PC-3 (cell line): ENCODE measurements around the gene BAG3. TPM values are rescaled to one million over a fixed set of nuclear protein-coding genes. Genes with fewer than 3 reads are reported as not detected.

Source experiments
- ATAC-seq: fragments of 200-7000 bp; cut with Tn5 transposase; 2 replicates; pipeline ENCODE4 v1.9.1; 2020; ENCODE audit warnings: mild to moderate bottlenecking, moderate library complexity
- BruUV-seq: library from RNA; stranded (reverse); fragments of 400-500 nt; replicated peaks from 2 replicates; lab custom pipeline; 2021; lab: Mats Ljungman, UMichigan
- CTCF ChIA-PET: fragments of 300-600 bp; sonication (Branson Sonifier 250); formaldehyde crosslinking; loops from one replicate; lab custom pipeline; 2022; ENCODE audit warnings: antibody characterized with exemption; lab: Charles Lee
- POLR2A ChIA-PET: fragments of 300-600 bp; sonication (Branson Sonifier 250); formaldehyde crosslinking; loops from one replicate; lab custom pipeline; 2022; ENCODE audit warnings: antibody characterized with exemption; ENCODE audit not compliant: unreplicated experiment; lab: Charles Lee
- DNase-seq: peaks from one replicate; pipeline ENCODE4 v3.0.0-alpha.2; 2015
- H2AFZ ChIP-seq: fragments of 300-600 bp; sonication (generic); 2 replicates; pipeline ENCODE4 v1.6.0; 2016; ENCODE audit warnings: antibody characterized with exemption, low read length
- H3F3A ChIP-seq: fragments of 300-600 bp; sonication (generic); one replicate; pipeline ENCODE4 v1.6.0; 2017; ENCODE audit warnings: antibody characterized with exemption, low read length, control low read depth, mild to moderate bottlenecking; ENCODE audit not compliant: unreplicated experiment
- H3K27ac ChIP-seq: fragments of 300-600 bp; sonication (generic); 2 replicates; pipeline ENCODE4 v1.5.1; 2016; ENCODE audit warnings: mild to moderate bottlenecking, low read length
- H3K27me3 ChIP-seq: fragments of 300-600 bp; sonication (generic); 2 replicates; pipeline ENCODE4 v1.6.1; 2016; ENCODE audit warnings: low read length, mixed read lengths
- H3K36me3 ChIP-seq: fragments of 300-600 bp; sonication (generic); 2 replicates; pipeline ENCODE4 v1.6.1; 2016; ENCODE audit warnings: low read depth, mixed run types, low read length, mixed read lengths
- H3K4me1 ChIP-seq: fragments of 300-600 bp; sonication (generic); 2 replicates; pipeline ENCODE4 v1.5.1; 2016; ENCODE audit warnings: low read length; ENCODE audit not compliant: insufficient read depth
- H3K4me2 ChIP-seq: fragments of 300-600 bp; sonication (generic); 2 replicates; pipeline ENCODE4 v1.6.0; 2016; ENCODE audit warnings: low read length
- H3K4me3 ChIP-seq: fragments of 300-600 bp; sonication (generic); 2 replicates; pipeline ENCODE4 v1.5.1; 2016; ENCODE audit warnings: mild to moderate bottlenecking, low read length, mixed read lengths
- H3K79me2 ChIP-seq: fragments of 300-600 bp; sonication (generic); 2 replicates; pipeline ENCODE4 v1.6.1; 2017; ENCODE audit warnings: low read length, mixed read lengths
- H3K9ac ChIP-seq: fragments of 300-600 bp; sonication (generic); 2 replicates; pipeline ENCODE4 v1.6.0; 2016; ENCODE audit warnings: mild to moderate bottlenecking, low read length
- H3K9me2 ChIP-seq: fragments of 300-600 bp; sonication (generic); replicated peaks from 2 replicates; pipeline ENCODE4 v1.6.1; 2016; ENCODE audit warnings: mixed run types, low read length, mixed read lengths
- H3K9me3 ChIP-seq: fragments of 300-600 bp; sonication (generic); 2 replicates; pipeline ENCODE4 v1.6.1; 2016; ENCODE audit warnings: low read length, mixed read lengths
- H4K20me1 ChIP-seq: fragments of 300-600 bp; sonication (generic); 2 replicates; pipeline ENCODE4 v1.6.1; 2016; ENCODE audit warnings: low read length, mixed read lengths
- CTCF ChIP-seq: fragments of 300-600 bp; sonication (generic); conservative IDR thresholded peaks from 2 replicates; pipeline ENCODE4 v1.5.1; 2017; ENCODE audit warnings: antibody characterized with exemption, low read depth, mild to moderate bottlenecking, low read length
- EZH2 ChIP-seq: fragments of 300-600 bp; sonication (generic); IDR thresholded peaks from one replicate; pipeline ENCODE4 v1.6.1; 2017; ENCODE audit warnings: antibody characterized with exemption, mild to moderate bottlenecking, low read length; ENCODE audit not compliant: unreplicated experiment
- EZH2phosphoT487 ChIP-seq: fragments of 300-600 bp; sonication (generic); IDR thresholded peaks from 2 replicates; pipeline ENCODE4 v1.6.1; 2018; ENCODE audit warnings: mild to moderate bottlenecking, antibody characterized with exemption, low read length, borderline replicate concordance
- intact Hi-C: fragments of 100-400 bp; cut with micrococcal nuclease; formaldehyde crosslinking; loops from 2 replicates; pipeline ENCODE4 v1.9.0; 2023
- total RNA-seq: library from RNA; depleted of rRNA; stranded (reverse); fragments of >200 nt; gene quantifications from 2 replicates; pipeline ENCODE4 v1.2.3, GENCODE V29; 2014

The BAG3 gene
- total RNA-seq, 1 experiment from 2014 or later = 47.1 TPM

DNA sequence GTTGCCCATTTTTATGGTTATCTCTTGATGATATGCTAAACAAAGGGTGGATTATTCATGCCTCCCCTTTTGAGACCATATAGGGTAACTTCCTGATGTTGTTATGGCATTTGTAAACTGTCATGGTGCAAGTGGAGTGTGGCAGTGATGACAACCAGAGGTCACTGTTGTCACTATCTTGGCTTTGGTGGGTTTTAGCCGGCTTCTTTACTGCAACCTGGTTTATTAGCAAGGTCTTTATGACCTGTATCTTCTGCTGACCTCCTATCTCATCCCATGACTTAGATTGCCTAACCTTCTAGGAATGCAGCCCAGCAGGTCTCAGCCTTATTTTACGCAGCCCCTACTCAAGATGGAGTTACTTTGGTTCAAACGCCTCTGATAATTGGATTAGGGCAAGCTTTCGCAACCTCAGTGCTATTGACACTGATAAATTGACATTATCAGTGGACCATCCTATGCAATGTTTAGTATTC is 36.9 kb downstream of the BAG3 start:
- Histone ChIP-seq H2AFZ (no peak overlapping the region), H3K27ac (peak overlapping the region; percentile 98), H3K4me2 (no peak overlapping the region), H3K9ac (peak overlapping the region; percentile 86; the same call in 1 of the 2 replicates), H3K36me3 (no peaks in the 10 kb centered on the region), H4K20me1 (no peaks in the 10 kb centered on the region), H3K9me2 (no peaks in the 10 kb centered on the region), H3F3A (no peaks in the 10 kb centered on the region), H3K27me3 (no peaks in the 10 kb centered on the region), H3K4me3 (no peak overlapping the region), H3K79me2 (no peaks in the 10 kb centered on the region), H3K4me1 (peaks cover 20% of the 10 kb centered on the region), H3K9me3 (no peaks in the 10 kb centered on the region)
- ChIA-PET POLR2A (interaction anchor here (0.5 to 1.4 kb wide), 2 partner anchors 34 to 38 kb away, joined by 4 read pairs; partner anchors contain the start of gene INPP5F), CTCF (interaction anchor here (1.4 kb wide), 1 partner anchor 80 kb away, joined by 7 read pairs; no protein-coding TSS in a partner anchor)
- DNase-seq = no peak
- no peak for TF ChIP-seq EZH2
- TF ChIP-seq CTCF = no peak
- no peak for TF ChIP-seq EZH2phosphoT487
- intact Hi-C loops = loop anchor here (5.0 kb wide), 2 partner anchors 169 to 184 kb away; partner anchors contain the start of gene MCMBP
- no peak for ATAC-seq
- BruUV-seq = no TSS peak

DNA sequence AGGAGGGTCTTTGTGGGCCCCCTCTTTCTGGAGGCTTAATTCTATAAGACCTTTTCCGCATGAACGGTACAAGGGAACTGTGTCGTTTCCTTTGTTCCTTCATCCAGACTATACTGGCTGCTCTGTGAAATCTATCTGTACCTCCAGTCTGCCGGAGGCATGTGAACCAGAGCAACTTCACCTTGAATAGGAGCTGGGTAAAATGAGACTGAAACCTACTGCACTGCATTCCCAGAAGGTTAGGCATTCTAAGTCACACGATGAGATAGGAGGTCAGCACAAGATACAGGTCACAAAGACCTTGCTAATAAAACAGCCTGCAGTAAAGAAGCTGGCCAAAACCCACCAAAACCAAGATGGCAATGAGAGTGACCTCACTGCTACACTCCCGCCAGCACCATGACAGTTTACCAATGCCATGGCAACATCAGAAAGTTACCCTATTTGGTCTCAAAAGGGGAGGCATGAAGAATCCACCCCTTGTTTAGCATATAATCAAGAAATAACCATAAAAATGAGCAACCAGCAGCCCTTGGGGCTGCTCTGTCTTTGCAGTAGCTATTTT is 37.9 kb downstream of the BAG3 start:
- no peak overlapping the region for H3K4me2 ChIP-seq
- BruUV-seq = no TSS peak
- no peaks in the 10 kb centered on the region for H3K9me2 ChIP-seq
- no peak overlapping the region for H2AFZ ChIP-seq
- ATAC-seq (no peak), DNase-seq (no peak)
- no peak overlapping the region for H3K9ac ChIP-seq
- intact Hi-C loops = loop anchor here (5.0 kb wide), 2 partner anchors 168 to 183 kb away; partner anchors contain the start of gene MCMBP
- H3K4me1 ChIP-seq = peaks cover 20% of the 10 kb centered on the region
- ChIA-PET POLR2A (no interaction called here), CTCF (no interaction called here)
- TF ChIP-seq EZH2 = no peak
- no peak for TF ChIP-seq EZH2phosphoT487
- TF ChIP-seq CTCF = no peak
- no peak overlapping the region for H3K4me3 ChIP-seq
- H3K79me2 ChIP-seq = no peaks in the 10 kb centered on the region
- H4K20me1 ChIP-seq = no peaks in the 10 kb centered on the region
- H3K36me3 ChIP-seq = no peaks in the 10 kb centered on the region
- no peak overlapping the region for H3K27ac ChIP-seq
- no peaks in the 10 kb centered on the region for H3K9me3 ChIP-seq
- H3F3A ChIP-seq = no peaks in the 10 kb centered on the region
- H3K27me3 ChIP-seq = no peaks in the 10 kb centered on the region

- H3K27me3 ChIP-seq = no peaks in the 10 kb centered on the region
- no TSS peak for BruUV-seq
- TF ChIP-seq CTCF (no peak), EZH2 (no peak), EZH2phosphoT487 (no peak)
- no peaks in the 10 kb centered on the region for H3K9me2 ChIP-seq
- H3K27ac ChIP-seq = no peak overlapping the region
- ChIA-PET CTCF (no interaction called here), POLR2A (no interaction called here)
- ATAC-seq = no peak
- H4K20me1 ChIP-seq = no peaks in the 10 kb centered on the region
- no peaks in the 10 kb centered on the region for H3K79me2 ChIP-seq
- no peak overlapping the region for H2AFZ ChIP-seq
- intact Hi-C loops = no loop called here
- H3K4me2 ChIP-seq = no peak overlapping the region
- no peaks in the 10 kb centered on the region for H3K9me3 ChIP-seq
- H3K4me3 ChIP-seq = no peak overlapping the region
- H3K36me3 ChIP-seq = no peaks in the 10 kb centered on the region
- H3K4me1 ChIP-seq = peaks cover 17% of the 10 kb centered on the region
- no peak overlapping the region for H3K9ac ChIP-seq
- DNase-seq = no peak
- H3F3A ChIP-seq = no peaks in the 10 kb centered on the region
Measured at GRCh38 chr10:119691726-119692125, 40.5 kb downstream of the BAG3 start.
